ENCODE data around the gene KCNAB2.

GRCh38 chr1:6130596-6130995 is 84.9 kb downstream of the KCNAB2 start:
- TF ChIP-seq EZH2phosphoT487 (IDR thresholded peaks at IDR 0.05; ENCODE audit: insufficient read depth, low read depth) (no peak), EZH2 (IDR thresholded peaks at IDR 0.05; ENCODE audit: insufficient read depth, poor library complexity, severe bottlenecking) (no peak)

Measured in GM23248 (cell line).